Kidney epithelial cell (primary cell): Measurements from ENCODE around the gene TMPRSS7. TPM values are rescaled to one million over a fixed set of nuclear protein-coding genes. Genes with fewer than 3 reads are reported as not detected.

Experiments
- DNase-seq: peaks from one replicate; pipeline ENCODE4 v3.0.0-alpha.2; 2010; ENCODE audit warnings: low read depth
- H3K27me3 ChIP-seq: 2 replicates; pipeline ENCODE4 v1.6.0; 2011; ENCODE audit warnings: low read length; ENCODE audit not compliant: control insufficient read depth, insufficient read depth
- H3K36me3 ChIP-seq: 2 replicates; pipeline ENCODE4 v1.5.1; 2011; ENCODE audit warnings: low read length; ENCODE audit not compliant: control insufficient read depth, insufficient read depth
- H3K4me3 ChIP-seq: 2 replicates; pipeline ENCODE4 v1.5.1; 2011; ENCODE audit warnings: low read depth, mild to moderate bottlenecking, control low read depth, low read length
- total RNA-seq: library from RNA; depleted of rRNA; stranded (reverse); fragments of >200 nt; gene quantifications from 2 replicates; pipeline ENCODE4 v1.2.3, GENCODE V29; 2015
- TF ChIP-seq, protein P1 (sequence below): IDR thresholded peaks from 2 replicates; pipeline ENCODE4 v1.5.1; 2011; ENCODE audit warnings: mild to moderate bottlenecking, moderate library complexity, low read length, control low read depth, inconsistent platforms; ENCODE audit not compliant: insufficient read depth, poor library complexity, severe bottlenecking

TMPRSS7 gene
- total RNA-seq, 1 donor from 2014 or later, result not detected

DNA sequence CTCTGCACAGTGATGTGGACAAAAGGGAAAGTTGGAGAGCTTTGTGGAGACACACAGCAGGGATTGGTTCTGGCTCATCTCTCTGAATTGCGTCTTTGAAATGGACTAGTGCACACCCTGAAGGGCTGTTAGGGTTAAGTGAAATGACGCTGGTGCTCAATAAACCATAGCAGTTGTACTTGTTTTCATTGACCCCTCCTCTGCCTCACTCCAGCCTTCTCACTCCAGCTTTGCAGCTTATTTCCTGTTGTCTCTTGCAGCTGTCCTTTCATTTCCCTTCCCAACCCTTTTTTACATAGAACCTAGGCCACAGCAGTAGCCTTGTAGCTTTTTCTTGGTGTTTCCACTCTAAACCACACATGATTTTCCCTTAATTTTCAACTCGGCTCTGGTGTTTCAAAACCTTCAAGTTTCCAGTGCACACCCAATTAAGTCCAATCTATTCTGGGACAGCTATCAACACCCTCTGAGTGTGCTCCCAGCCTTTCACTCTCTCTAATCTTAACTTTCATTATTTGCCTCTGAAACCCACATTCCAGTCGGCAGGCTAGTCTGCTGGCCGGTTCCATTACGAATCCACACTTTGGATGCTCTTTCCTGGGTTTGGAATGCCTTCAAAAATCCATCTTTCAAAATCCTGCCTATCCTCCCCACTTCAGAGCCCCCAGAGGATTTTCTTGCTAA is 58.1 kb downstream of the TMPRSS7 start:
- Histone ChIP-seq H3K4me3 (no peak overlapping the region), H3K27me3 (no peaks in the 10 kb centered on the region), H3K36me3 (peaks cover 1% of the 10 kb centered on the region)
- no peak for DNase-seq
- TF ChIP-seq, protein P1, sequence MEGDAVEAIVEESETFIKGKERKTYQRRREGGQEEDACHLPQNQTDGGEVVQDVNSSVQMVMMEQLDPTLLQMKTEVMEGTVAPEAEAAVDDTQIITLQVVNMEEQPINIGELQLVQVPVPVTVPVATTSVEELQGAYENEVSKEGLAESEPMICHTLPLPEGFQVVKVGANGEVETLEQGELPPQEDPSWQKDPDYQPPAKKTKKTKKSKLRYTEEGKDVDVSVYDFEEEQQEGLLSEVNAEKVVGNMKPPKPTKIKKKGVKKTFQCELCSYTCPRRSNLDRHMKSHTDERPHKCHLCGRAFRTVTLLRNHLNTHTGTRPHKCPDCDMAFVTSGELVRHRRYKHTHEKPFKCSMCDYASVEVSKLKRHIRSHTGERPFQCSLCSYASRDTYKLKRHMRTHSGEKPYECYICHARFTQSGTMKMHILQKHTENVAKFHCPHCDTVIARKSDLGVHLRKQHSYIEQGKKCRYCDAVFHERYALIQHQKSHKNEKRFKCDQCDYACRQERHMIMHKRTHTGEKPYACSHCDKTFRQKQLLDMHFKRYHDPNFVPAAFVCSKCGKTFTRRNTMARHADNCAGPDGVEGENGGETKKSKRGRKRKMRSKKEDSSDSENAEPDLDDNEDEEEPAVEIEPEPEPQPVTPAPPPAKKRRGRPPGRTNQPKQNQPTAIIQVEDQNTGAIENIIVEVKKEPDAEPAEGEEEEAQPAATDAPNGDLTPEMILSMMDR, result no peak

DNA sequence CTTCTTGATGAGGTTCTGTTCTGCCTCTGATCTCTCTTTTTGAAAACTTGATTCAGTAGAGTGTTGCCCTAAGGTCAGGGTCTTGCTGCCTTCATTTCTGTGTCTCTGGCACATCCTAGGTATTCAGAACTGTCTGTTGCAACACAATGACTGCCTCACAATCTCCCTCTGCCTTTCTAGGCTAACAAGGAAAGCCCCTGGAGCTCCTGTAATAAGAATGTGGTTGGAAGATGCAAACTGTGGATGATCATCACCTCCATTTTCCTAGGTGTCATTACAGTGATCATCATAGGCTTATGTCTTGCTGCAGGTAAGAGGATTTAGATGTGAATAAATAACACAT is 58.6 kb downstream of the TMPRSS7 start:
- H3K27me3 ChIP-seq, result no peaks in the 10 kb centered on the region
- no peak for DNase-seq
- peaks cover 1% of the 10 kb centered on the region for H3K36me3 ChIP-seq
- TF ChIP-seq, protein P1, result no peak
- H3K4me3 ChIP-seq, result no peak overlapping the region

DNA sequence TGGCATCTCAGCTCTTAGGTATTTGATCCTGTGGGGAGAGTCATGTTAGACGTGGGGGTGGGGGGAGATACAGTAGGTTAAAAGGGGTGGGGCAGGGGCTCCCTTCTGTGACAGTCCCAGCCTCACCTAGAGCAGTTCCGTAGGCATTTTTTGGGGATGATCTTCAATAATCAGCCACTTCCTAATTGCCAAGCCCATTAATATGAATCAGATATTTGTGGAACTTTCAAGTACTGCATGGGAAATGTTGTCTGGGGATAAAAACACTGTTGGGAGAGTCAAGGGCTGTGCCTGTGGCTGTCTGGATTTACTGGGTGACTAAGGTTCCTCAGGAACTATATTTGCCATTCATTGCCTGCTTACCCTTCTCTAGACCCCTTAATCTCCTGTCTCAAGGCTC is 61.2 kb downstream of the TMPRSS7 start:
- H3K27me3 ChIP-seq, result no peaks in the 10 kb centered on the region
- TF ChIP-seq, protein P1, result no peak
- no peak overlapping the region for H3K4me3 ChIP-seq
- peaks cover 1% of the 10 kb centered on the region for H3K36me3 ChIP-seq
- DNase-seq, result no peak

DNA sequence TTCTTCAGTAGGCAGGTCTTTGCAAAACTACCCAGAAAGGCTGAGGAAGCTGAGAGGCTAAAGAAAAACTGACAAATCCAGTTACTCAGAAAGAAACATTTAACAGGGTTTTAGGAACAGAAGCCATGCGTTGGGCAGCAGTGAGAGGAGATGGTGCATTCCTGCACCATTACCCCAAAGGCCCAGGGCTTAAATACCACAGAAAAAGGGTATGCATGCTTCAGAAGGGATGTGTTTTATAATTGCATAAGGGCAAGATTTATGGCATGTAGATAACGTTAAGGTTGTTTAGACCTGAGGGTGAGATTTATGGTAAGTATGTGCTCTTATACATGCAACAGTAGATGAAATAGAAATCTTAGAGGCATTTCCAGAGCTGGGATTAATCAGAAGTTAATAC is 61.6 kb downstream of the TMPRSS7 start:
- peaks cover 1% of the 10 kb centered on the region for H3K36me3 ChIP-seq
- no peak overlapping the region for H3K4me3 ChIP-seq
- TF ChIP-seq, protein P1, result no peak
- no peaks in the 10 kb centered on the region for H3K27me3 ChIP-seq
- no peak for DNase-seq

DNA sequence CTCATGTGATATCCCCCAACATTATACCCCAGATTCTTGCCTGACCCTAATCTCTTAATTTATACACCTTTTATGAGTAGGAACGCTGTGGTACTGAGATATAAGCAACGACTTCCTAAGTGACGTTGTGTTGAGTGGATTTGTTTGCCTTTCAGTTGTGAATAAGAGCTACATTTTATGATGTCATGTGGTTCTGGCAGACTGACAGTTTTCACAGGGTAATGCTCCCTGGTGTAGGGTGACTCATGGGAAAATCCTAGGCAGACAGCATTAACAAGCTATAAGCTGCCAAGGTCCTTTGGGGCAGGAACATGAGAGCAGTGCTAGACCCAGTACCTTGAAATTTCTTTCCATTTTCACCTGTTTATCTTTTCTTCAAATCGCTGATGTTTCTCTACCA is 62.8 kb downstream of the TMPRSS7 start:
- no peak overlapping the region for H3K4me3 ChIP-seq
- peaks cover 1% of the 10 kb centered on the region for H3K36me3 ChIP-seq
- peak; percentile 99 for DNase-seq
- H3K27me3 ChIP-seq, result no peaks in the 10 kb centered on the region
- TF ChIP-seq, protein P1, result no peak

DNA sequence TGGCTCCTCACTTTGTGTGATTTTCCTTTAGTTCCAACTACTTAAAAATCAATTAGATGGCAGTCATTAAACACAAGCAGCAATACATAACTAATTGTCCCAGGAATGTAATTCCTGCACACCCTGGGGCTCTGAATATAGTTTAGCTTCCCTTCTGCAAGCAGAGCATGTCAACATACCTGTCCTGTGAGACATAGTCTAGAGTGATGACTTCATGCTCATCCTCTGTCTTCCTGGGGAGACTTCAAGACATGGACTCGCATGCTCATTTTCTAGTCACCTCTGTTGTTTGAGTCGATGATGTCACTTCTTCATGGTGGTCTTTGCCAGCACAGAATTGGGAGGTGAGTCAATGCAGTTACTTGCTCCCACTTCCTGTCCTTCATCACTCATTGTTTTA is 67.4 kb downstream of the TMPRSS7 start:
- H3K36me3 ChIP-seq, result peaks cover 2% of the 10 kb centered on the region
- H3K4me3 ChIP-seq, result no peak overlapping the region
- peak; percentile 93 for DNase-seq
- TF ChIP-seq, protein P1, result no peak
- H3K27me3 ChIP-seq, result no peaks in the 10 kb centered on the region
